Measurements from ENCODE around the gene PDHX. TPM values are rescaled to one million over a fixed set of nuclear protein-coding genes. Genes with fewer than 3 reads are reported as not detected.

The PDHX gene
- total and polyA plus RNA-seq, 9 donors: 11.8 to 45.2 (median 24.0) TPM

GRCh38 chr11:34994854-34995253 lies 78.4 kb downstream of the PDHX start:
- Histone ChIP-seq H3K27ac (no peak overlapping the region), H3K9me3 (no peaks in the 10 kb centered on the region), H3K4me1 (ENCODE audit: insufficient read depth) (no peaks in the 10 kb centered on the region), H3K36me3 (no peaks in the 10 kb centered on the region), H3K27me3 (no peaks in the 10 kb centered on the region), H3K4me3 (no peak overlapping the region)
- WGBS, 3 donors: 89 to 91% (median 91%) methylated on average over 9 of the region's 9 CpGs
- intact Hi-C loops (cut with DNase I): loop anchor here in 1 of 4 donors (5.0 kb wide), 1 partner anchor 397 kb away; no protein-coding TSS in a partner anchor
- no peak for DNase-seq
- no peak for TF ChIP-seq POLR2A (IDR thresholded peaks at IDR 0.05)
- TF ChIP-seq CTCF (IDR thresholded peaks at IDR 0.05): no peak
- no peak for TF ChIP-seq EP300 (IDR thresholded peaks at IDR 0.05)

- no peaks in the 10 kb centered on the region for H3K36me3 ChIP-seq
- 89 to 94% (median 93%) methylated on average over 5 of the region's 5 CpGs for WGBS, 3 donors
- H3K4me1 ChIP-seq (ENCODE audit: insufficient read depth): no peaks in the 10 kb centered on the region
- no peak for DNase-seq
- H3K9me3 ChIP-seq: no peaks in the 10 kb centered on the region
- no peak overlapping the region for H3K27ac ChIP-seq
- H3K4me3 ChIP-seq: no peak overlapping the region
- no peak for TF ChIP-seq EP300 (IDR thresholded peaks at IDR 0.05)
- TF ChIP-seq POLR2A (IDR thresholded peaks at IDR 0.05): no peak
- intact Hi-C loops (cut with DNase I): loop anchor here in 1 of 4 donors (5.0 kb wide), 1 partner anchor 395 kb away; no protein-coding TSS in a partner anchor
- H3K27me3 ChIP-seq: no peaks in the 10 kb centered on the region
Observed at GRCh38 chr11:34996958-34997357, 80.5 kb downstream of the PDHX start.

GRCh38 chr11:34997952-34998528 lies 81.6 kb downstream of the PDHX start:
- Histone ChIP-seq H3K4me3 (no peak overlapping the region), H3K27ac (no peak overlapping the region), H3K4me1 (ENCODE audit: insufficient read depth) (no peaks in the 10 kb centered on the region), H3K27me3 (no peaks in the 10 kb centered on the region), H3K36me3 (no peaks in the 10 kb centered on the region), H3K9me3 (no peaks in the 10 kb centered on the region)
- no peak for TF ChIP-seq CTCF (IDR thresholded peaks at IDR 0.05)
- no peak for TF ChIP-seq EP300 (IDR thresholded peaks at IDR 0.05)
- TF ChIP-seq POLR2A (IDR thresholded peaks at IDR 0.05): no peak
- intact Hi-C loops (cut with DNase I): loop anchor here in 1 of 4 donors (5.0 kb wide), 1 partner anchor 394 kb away; no protein-coding TSS in a partner anchor
- 41 to 44% (median 43%) methylated on average over 3 of the region's 3 CpGs for WGBS, 3 donors
- DNase-seq: no peak

- no peak overlapping the region for H3K4me3 ChIP-seq
- no peaks in the 10 kb centered on the region for H3K36me3 ChIP-seq
- intact Hi-C loops (cut with DNase I): loop anchor here in 1 of 4 donors (5.0 kb wide), 1 partner anchor 393 kb away; no protein-coding TSS in a partner anchor
- no peak for DNase-seq
- 95 to 99% (median 96%) methylated on average over 4 of the region's 4 CpGs for WGBS, 3 donors
- H3K4me1 ChIP-seq (ENCODE audit: insufficient read depth): no peaks in the 10 kb centered on the region
- TF ChIP-seq POLR2A (IDR thresholded peaks at IDR 0.05) (no peak), CTCF (IDR thresholded peaks at IDR 0.05) (no peak)
- H3K9me3 ChIP-seq: no peaks in the 10 kb centered on the region
- no peak overlapping the region for H3K27ac ChIP-seq
- no peaks in the 10 kb centered on the region for H3K27me3 ChIP-seq
Observed at GRCh38 chr11:34999453-34999852, 83.0 kb downstream of the PDHX start.

GRCh38 chr11:35003186-35003585 lies 86.8 kb downstream of the PDHX start:
- intact Hi-C loops (cut with DNase I): no loop called here
- DNase-seq: no peak
- TF ChIP-seq EP300 (IDR thresholded peaks at IDR 0.05) (no peak), CTCF (IDR thresholded peaks at IDR 0.05) (no peak), POLR2A (IDR thresholded peaks at IDR 0.05) (no peak)
- WGBS, 3 donors: 0 to 54% (median 0%) methylated on average over 1 of the region's 1 CpG
- H3K36me3 ChIP-seq: no peaks in the 10 kb centered on the region
- H3K4me3 ChIP-seq: no peak overlapping the region
- H3K27ac ChIP-seq: no peak overlapping the region
- H3K4me1 ChIP-seq (ENCODE audit: insufficient read depth): no peaks in the 10 kb centered on the region
- H3K9me3 ChIP-seq: no peaks in the 10 kb centered on the region
- H3K27me3 ChIP-seq: no peaks in the 10 kb centered on the region

Measured in ovary (tissue), 9 donors.